Thoracic aorta (tissue), 2 donors: ENCODE results near the gene OR4E1. TPM values are rescaled to one million over a fixed set of nuclear protein-coding genes. Genes with fewer than 3 reads are reported as not detected.

ENCODE experiments used
- ATAC-seq: fragments of 150-250 bp; one replicate; pipeline ENCODE4 v1.8.0; 2017; ENCODE audit warnings: low read depth; ENCODE audit not compliant: insufficient number of reproducible peaks, low FRiP score
- DNase-seq: peaks from one replicate; pipeline ENCODE4 v3.0.0-alpha.2; 2020; ENCODE audit warnings: low spot score
- H3K27ac ChIP-seq, 2 donors: fragments of 200-600 bp; sonication (generic); 1 replicate in 1 of 2; 2 replicates in 1 of 2; pipeline ENCODE4 v1.5.1; 2016; ENCODE audit warnings: mild to moderate bottlenecking in 2 of 2, moderate library complexity in 2 of 2
- H3K27me3 ChIP-seq: fragments of 200-600 bp; sonication (generic); replicated peaks from 2 replicates; pipeline ENCODE4 v1.6.0; 2016; ENCODE audit warnings: mild to moderate bottlenecking; ENCODE audit not compliant: insufficient read depth
- H3K36me3 ChIP-seq: fragments of 200-600 bp; sonication (generic); one replicate; pipeline ENCODE4 v1.5.1; 2016
- H3K4me1 ChIP-seq, 2 donors: fragments of 200-600 bp; sonication (generic); 1 replicate in 1 of 2; 2 replicates in 1 of 2; pipeline versions ENCODE4 v1.5.1 to v1.6.0; 2016; ENCODE audit warnings: low read depth in 2 of 2, mild to moderate bottlenecking in 1 of 2; ENCODE audit not compliant: control insufficient read depth in 1 of 2
- H3K4me3 ChIP-seq: fragments of 200-600 bp; sonication (generic); 2 replicates; pipeline ENCODE4 v1.5.1; 2016; ENCODE audit warnings: mild to moderate bottlenecking
- H3K9me3 ChIP-seq: fragments of 200-600 bp; sonication (generic); 2 replicates; pipeline ENCODE4 v1.5.1; 2016
- CTCF ChIP-seq: fragments of 200-600 bp; sonication (generic); IDR thresholded peaks from one replicate; pipeline ENCODE4 v1.5.1; 2019; ENCODE audit warnings: antibody characterized with exemption
- total RNA-seq, 2 donors: library from RNA; depleted of rRNA; stranded (reverse); fragments of >200 nt; gene quantifications; one replicate each; pipeline versions ENCODE4 v1.1.0 to v1.2.3, GENCODE V29; 2016

OR4E1 gene
- total RNA-seq, 2 donors from 2014 or later: not detected

GRCh38 chr14:21671371-21671770 lies 2.2 kb downstream of the OR4E1 start:
- no peaks in the 10 kb centered on the region for H3K27me3 ChIP-seq
- H3K36me3 ChIP-seq: no peaks in the 10 kb centered on the region
- DNase-seq (no peak), ATAC-seq (no peak)
- TF ChIP-seq CTCF: no peak
- peaks cover 3% of the 10 kb centered on the region for H3K9me3 ChIP-seq
- no peaks in the 10 kb centered on the region for H3K4me1 ChIP-seq
- H3K4me3 ChIP-seq: no peak overlapping the region
- H3K27ac ChIP-seq: no peak overlapping the region

DNA sequence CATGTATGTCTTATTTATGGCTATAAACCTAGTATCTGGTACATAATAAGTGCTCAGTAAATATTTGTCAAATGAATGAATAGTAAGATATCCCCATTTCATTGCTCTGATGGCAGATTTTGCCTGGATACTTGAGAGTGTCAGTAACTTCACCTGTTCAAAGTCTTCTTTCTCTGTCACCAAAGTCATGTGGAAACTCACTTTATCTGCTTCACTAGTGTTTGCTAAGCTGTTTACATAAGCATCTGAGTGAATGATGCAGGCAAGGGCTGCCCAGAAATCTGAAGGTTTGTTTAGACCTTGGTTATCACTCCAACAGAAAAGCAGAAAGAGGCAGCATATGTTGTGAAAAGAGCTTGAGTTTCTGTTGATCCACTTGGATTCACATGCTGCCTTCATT lies 4.3 kb downstream of the OR4E1 start:
- no peaks in the 10 kb centered on the region for H3K27me3 ChIP-seq
- H3K4me3 ChIP-seq: no peak overlapping the region
- no peaks in the 10 kb centered on the region for H3K9me3 ChIP-seq
- ATAC-seq (no peak), DNase-seq (no peak)
- H3K27ac ChIP-seq: no peak overlapping the region
- no peaks in the 10 kb centered on the region for H3K36me3 ChIP-seq
- TF ChIP-seq CTCF: no peak
- H3K4me1 ChIP-seq: no peaks in the 10 kb centered on the region

- no peak for ATAC-seq
Observed at GRCh38 chr14:21668377-21668776, 5.2 kb downstream of the OR4E1 start.

GRCh38 chr14:21656980-21657379 lies 16.6 kb downstream of the OR4E1 start:
- Histone ChIP-seq H3K9me3 (no peaks in the 10 kb centered on the region), H3K36me3 (no peaks in the 10 kb centered on the region), H3K27me3 (no peaks in the 10 kb centered on the region), H3K4me1 (no peaks in the 10 kb centered on the region), H3K4me3 (no peak overlapping the region), H3K27ac (no peak overlapping the region)
- TF ChIP-seq CTCF: no peak
- ATAC-seq (no peak), DNase-seq (no peak)

More at GRCh38 chr14:21668377-21668776, 5.2 kb downstream of the OR4E1 start:
- no peaks in the 10 kb centered on the region for H3K36me3 ChIP-seq
- no peaks in the 10 kb centered on the region for H3K9me3 ChIP-seq
- no peak overlapping the region for H3K27ac ChIP-seq
- H3K4me1 ChIP-seq: no peaks in the 10 kb centered on the region
- H3K4me3 ChIP-seq: no peak overlapping the region
- DNase-seq: no peak
- no peak for TF ChIP-seq CTCF
- H3K27me3 ChIP-seq: no peaks in the 10 kb centered on the region

DNA sequence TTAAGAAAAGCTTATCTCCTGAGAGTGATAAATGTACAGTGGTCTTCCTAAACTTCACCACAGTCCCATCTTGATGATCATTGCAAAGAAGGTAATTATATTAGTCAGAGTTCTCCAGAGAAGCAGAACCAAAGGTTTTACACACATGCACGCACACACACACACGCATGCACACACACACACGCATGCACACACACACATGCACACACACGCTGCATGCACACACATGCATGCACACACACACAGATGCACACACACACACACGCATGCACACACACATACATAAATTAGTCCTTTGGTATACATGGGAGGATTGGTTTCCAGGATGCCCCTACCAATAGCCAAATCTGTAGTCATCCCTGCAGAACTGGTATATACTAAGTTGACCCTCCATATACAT lies 19.4 kb downstream of the OR4E1 start:
- no peaks in the 10 kb centered on the region for H3K27me3 ChIP-seq
- H3K27ac ChIP-seq: no peak overlapping the region
- DNase-seq: no peak
- H3K36me3 ChIP-seq: no peaks in the 10 kb centered on the region
- H3K9me3 ChIP-seq: no peaks in the 10 kb centered on the region
- no peak for TF ChIP-seq CTCF
- no peaks in the 10 kb centered on the region for H3K4me1 ChIP-seq
- no peak for ATAC-seq
- H3K4me3 ChIP-seq: no peak overlapping the region
